GM12892 (cell line): Measurements from ENCODE around the gene ZER1.

Experiments used
- DNase-seq: peaks from one replicate; pipeline ENCODE4 v3.0.0; 2011; ENCODE audit not compliant: insufficient read length
- FAIRE-seq: peaks from 2 replicates; lab custom pipeline; 2011; peaks lifted over from hg19 to GRCh38; lab: Jason Lieb, UNC
- POLR2A ChIP-seq: IDR thresholded peaks from 2 replicates; pipeline ENCODE4 v1.6.1; 2011; ENCODE audit warnings: low read depth, low read length, control low read depth
- POLR2AphosphoS5 ChIP-seq: IDR thresholded peaks from 2 replicates; pipeline ENCODE4 v1.6.1; 2011; ENCODE audit warnings: low read depth, low read length, control low read depth
- TAF1 ChIP-seq: IDR thresholded peaks from 2 replicates; pipeline ENCODE4 v1.6.1; 2011; ENCODE audit warnings: low read depth, mild to moderate bottlenecking, control low read depth, low read length, borderline replicate concordance

ZER1 gene

DNA sequence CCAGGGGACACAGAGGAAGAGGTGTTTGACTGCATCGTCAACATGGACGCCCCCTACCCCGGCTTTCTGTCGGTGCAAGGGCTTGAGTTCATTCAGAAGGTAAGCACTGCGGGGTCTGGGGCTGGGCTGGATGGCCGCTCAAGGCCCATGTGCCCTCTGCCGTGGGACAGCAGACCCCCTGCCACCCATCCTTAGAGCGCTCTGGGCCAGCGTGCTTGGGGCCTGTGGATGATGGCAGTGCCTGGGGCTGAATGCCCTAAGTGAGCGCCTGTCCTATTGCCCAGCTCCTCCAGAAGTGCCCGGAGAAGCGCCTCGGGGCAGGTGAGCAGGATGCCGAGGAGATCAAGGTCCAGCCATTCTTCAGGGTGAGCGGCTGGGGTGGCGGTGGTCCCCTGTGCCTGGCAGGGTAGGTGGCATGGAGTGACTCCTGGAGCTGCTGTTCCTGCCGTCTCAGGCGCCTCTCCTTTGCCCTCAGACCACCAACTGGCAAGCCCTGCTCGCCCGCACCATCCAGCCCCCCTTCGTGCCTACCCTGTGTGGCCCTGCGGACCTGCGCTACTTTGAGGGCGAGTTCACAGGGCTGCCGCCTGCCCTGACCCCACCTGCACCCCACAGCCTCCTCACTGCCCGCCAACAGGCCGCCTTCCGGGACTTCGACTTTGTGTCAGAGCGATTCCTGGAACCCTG is 51.7 kb downstream of the ZER1 start:
- FAIRE-seq, result no peak
- no peak for DNase-seq
- no peak for TF ChIP-seq TAF1
- no peak for TF ChIP-seq POLR2AphosphoS5
- no peak for TF ChIP-seq POLR2A

DNA sequence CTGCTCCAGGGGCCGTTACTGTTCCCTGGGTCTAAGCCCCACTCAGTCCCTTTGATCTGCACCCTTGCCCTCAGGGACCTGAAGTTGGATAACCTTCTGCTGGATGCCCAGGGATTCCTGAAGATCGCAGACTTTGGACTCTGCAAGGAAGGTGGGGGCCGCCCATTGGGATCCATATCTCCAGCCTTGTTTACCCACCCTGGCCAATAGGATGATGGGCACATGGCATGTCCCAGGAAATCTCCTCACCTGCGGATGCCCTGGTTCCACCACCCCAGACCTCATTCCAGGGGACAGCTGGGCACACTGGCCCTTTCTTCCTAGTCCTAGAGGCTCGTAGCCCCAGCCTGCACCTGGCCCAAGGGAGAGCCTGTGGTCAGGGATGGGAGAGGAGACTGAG is 53.3 kb downstream of the ZER1 start:
- FAIRE-seq (no peak), DNase-seq (no peak)
- TF ChIP-seq POLR2AphosphoS5 (no peak), TAF1 (no peak), POLR2A (no peak)

DNA sequence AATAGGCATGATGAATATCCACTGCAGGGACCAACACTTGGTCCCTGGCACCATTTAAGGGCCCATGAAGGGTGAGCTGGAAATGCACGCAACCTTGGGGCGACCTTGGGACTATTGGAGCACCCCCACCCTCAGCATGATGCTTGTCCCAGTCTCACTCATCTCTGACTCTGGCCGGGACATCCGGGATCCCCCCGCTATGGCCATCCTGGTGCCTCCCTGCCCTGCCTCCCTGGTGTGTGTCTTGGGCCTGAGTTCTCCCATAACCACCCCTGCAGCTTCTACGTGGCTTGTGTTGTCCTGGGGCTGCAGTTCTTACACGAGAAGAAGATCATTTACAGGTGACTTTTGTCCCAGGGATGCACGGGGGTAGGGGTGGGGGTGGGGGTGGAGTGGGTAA is 53.7 kb downstream of the ZER1 start:
- TF ChIP-seq TAF1 (no peak), POLR2AphosphoS5 (0 out of 2 replicates have a peak, but pooled peaks have one; percentile 16)
- DNase-seq (no peak), FAIRE-seq (no peak)

DNA sequence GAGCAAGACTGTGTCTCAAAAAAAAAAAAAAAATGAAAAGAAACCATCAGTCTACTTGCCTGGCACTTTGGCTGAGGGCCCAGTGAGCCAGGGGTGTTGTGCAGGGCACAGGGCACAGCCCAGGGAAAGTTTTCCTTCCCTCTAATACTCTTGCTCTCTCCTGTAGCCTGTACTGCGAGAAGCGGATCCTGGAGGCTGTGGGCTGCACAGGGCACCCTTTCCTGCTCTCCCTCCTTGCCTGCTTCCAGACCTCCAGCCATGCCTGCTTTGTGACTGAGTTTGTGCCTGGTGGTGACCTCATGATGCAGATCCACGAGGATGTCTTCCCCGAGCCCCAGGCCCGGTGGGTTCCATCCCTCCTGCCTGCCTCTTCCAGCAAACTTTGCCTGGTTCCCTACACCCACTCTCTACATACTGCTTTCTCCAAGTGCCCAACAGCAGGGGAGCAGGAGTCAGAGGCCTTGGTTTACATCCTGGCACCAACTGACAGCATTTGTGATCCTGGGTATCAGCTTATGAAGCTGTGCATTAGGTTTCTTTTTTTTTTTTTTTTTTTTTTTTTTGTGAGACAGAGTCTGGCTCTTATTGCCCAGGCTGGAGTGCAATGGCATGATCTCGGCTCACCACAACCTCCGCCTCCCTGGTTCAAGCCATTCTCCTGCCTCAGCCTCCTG is 55.0 kb downstream of the ZER1 start:
- DNase-seq, result no peak
- FAIRE-seq, result no peak
- TF ChIP-seq TAF1 (no peak), POLR2A (no peak), POLR2AphosphoS5 (no peak)

DNA sequence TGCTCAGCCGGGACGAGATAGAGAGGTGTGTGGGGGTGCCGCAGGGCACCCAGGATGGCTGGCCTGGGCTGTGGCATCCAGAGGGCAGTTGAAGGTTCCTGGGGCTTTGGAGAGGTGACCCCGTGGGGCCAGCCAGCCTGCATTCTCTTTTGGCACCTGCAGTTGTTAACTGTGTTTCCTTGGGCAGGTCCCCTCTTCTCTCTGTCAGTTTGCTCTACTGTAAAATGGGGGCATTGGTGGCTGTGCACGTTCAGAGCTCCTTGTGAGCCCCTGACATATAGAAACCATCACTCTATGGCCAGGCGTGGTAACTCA is 56.3 kb downstream of the ZER1 start:
- TF ChIP-seq POLR2A (no peak), TAF1 (no peak), POLR2AphosphoS5 (no peak)
- no peak for DNase-seq
- no peak for FAIRE-seq

DNA sequence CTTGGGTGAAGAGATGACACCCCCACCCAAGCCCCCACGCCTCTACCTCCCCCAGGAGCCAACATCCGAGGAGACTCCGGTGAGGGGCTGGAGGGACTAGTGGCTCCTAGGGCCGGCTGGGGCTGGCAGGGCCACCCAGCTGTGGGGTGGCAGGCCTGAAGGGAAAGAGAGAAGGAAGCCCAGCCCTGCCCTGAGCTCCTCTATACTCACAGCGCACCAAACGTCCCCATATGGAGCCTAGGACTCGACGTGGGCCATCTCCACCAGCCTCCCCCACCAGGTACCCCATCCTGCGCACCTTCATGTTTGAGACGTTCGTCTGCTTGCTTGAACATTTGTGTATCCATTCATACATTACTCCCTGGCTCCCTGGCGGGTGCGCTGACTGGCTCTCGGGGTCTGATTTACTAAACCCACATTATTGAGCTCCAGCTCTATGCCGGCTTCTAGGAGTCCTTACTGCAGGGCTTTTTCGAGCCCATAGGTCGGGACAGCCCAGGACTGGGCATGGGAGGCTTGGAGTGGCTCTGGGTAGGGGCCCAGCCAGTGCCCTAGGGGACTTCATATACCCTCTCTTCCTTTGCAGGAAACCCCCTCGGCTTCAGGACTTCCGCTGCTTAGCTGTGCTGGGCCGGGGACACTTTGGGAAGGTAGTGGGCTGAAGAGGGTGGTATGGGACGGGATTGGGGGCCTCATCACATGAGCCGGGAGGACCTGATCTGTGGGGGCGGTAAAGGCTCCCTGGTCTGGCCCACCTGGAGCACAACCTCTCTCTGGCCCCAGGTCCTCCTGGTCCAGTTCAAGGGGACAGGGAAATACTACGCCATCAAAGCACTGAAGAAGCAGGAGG is 56.9 kb downstream of the ZER1 start:
- FAIRE-seq (no peak), DNase-seq (no peak)
- no peak for TF ChIP-seq POLR2AphosphoS5
- TF ChIP-seq POLR2A, result no peak
- TF ChIP-seq TAF1, result no peak

DNA sequence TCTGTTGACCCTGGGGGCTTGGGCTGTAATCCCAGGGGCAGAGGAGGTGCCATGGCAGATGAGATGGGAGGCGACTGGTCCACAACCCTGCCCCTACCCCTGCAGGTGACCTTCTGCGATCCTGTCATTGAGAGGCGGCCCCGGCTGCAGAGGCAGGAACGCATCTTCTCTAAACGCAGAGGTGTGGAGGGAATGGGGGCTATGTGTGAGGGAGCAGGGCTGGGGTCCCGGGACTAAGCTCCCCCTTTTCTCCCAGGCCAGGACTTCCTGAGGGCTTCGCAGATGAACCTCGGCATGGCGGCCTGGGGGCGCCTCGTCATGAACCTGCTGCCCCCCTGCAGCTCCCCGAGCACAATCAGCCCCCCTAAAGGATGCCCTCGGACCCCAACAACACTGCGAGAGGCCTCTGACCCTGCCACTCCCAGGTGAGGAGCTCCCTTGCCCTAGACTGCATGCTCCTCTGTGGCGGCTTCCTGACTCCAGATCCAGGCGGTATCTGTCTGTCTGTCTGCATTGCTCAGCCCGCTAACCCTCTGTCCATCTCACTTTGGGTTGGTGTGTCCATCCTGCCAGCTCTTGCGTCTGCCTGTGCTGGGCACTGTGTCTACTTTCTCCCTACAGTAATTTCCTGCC is 57.7 kb downstream of the ZER1 start:
- FAIRE-seq, result no peak
- no peak for TF ChIP-seq POLR2A
- no peak for TF ChIP-seq TAF1
- no peak for TF ChIP-seq POLR2AphosphoS5
- no peak for DNase-seq

DNA sequence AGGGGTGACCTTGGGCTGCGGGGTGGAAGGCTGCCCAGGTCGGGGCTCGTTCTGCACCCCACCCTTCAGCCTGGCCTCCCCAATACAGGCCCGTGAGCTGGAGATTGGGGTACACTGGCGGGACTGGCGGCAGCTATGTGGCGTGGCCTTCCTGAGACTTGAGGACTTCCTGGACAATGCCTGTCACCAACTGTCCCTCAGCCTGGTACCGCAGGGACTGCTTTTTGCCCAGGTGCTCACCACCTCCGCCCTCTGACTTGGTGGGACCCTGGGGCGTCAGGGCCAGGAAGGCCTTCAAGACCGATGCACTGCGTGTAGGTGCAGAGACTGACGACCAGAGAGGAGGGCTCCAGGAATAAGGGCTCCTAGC is 58.3 kb downstream of the ZER1 start:
- no peak for FAIRE-seq
- no peak for TF ChIP-seq POLR2AphosphoS5
- no peak for TF ChIP-seq TAF1
- TF ChIP-seq POLR2A, result no peak
- DNase-seq, result no peak

DNA sequence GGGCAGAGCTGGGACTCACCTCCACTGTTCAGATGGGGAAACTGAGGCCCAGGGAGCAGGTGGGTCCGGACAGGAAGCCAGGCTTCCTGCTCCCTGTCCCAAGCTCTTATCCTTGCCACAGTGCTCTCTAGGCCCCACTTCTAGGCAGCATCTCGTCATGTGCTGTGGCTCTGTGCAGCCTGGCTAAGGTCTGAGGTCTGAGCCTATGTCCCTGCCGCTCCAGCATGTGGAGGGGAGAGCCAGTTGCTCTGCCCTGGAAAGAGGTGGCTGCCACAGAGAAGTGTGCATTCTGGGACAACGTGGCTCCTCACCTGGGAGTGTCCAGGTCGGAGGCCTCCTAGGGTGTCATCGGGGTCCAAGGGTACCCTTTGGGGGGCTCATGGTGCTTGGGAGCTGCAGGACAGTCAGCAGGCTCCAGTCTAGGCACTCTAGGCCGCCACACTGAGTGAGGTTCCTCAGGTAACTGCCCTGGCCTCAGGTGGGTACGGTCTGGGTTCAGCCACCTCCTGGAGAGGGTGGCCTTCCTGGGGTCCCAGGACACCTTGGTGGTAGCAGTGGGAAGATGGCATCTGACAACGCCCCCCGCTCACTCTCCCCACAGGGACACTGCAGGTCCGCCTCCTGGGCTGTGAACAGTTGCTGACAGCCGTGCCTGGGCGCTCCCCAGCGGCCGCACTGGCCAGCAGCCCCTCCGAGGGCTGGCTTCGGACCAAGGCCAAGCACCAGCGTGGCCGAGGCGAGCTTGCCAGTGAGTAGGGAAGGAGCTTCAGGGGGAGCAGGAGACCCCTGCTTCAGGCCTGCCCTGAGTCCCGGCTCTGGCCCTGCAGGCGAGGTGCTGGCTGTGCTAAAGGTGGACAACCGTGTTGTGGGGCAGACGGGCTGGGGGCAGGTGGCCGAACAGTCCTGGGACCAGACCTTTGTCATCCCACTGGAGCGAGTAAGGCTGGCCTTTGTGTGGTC is 59.0 kb downstream of the ZER1 start:
- TF ChIP-seq TAF1, result no peak
- no peak for TF ChIP-seq POLR2AphosphoS5
- TF ChIP-seq POLR2A, result no peak
- no peak for DNase-seq
- FAIRE-seq, result no peak

DNA sequence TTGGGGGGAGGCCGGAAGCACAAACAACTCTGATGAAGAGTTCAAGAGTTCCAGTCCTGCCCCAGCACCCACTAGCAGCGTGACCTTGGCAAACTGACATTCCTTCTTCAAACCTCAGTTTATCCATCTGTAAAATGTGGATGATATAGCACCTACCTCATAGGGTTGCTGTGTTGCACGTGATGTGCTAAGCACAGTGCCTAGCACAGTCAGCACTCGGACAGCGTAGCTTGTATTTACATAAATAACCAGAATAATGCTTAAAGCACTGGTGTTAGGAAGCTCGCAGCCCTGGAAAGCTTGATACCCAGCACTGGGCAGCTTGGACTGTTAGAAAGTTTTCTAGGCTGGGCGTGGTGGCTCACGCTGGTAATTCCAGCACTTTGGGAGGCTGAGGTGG is 64.3 kb downstream of the ZER1 start:
- no peak for DNase-seq
- no peak for FAIRE-seq
- TF ChIP-seq POLR2AphosphoS5 (no peak), TAF1 (no peak), POLR2A (no peak)
